K562 (cell line): ENCODE data around the gene MDFIC2. TPM values are rescaled to one million over a fixed set of nuclear protein-coding genes. Genes with fewer than 3 reads are reported as not detected.

ENCODE experiments used
- ATAC-seq: fragments of 200-7000 bp; cut with Tn5 transposase; 3 replicates; pipeline ENCODE4 v1.9.1; 2020; ENCODE audit warnings: moderate library complexity
- BruUV-seq: library from RNA; stranded (reverse); fragments of 400-500 nt; replicated peaks from 2 replicates; lab custom pipeline; 2021; lab: Mats Ljungman, UMichigan
- CTCF ChIA-PET: fragments of 300-600 bp; formaldehyde crosslinking; extraction: SDS; loops from one replicate; lab custom pipeline; 2021; ENCODE audit warnings: low intra/inter-chr PET ratio; lab: Yijun Ruan, JAX
- POLR2A ChIA-PET: fragments of 300-600, 350-650 bp; sonication (Branson Sonifier 250); formaldehyde crosslinking; extraction: SDS; loops from one replicate; lab custom pipeline; 2021; ENCODE audit warnings: antibody characterized with exemption, inconsistent platforms; lab: Yijun Ruan, JAX
- DNase-seq, 4 experiments: peaks; one replicate each; pipeline versions ENCODE4 v3.0.0 to v3.0.0-alpha.2; 2011 to 2018; ENCODE audit warnings: low spot score in 3 of 4, mixed read lengths in 3 of 4; ENCODE audit errors: extremely low read depth in 1 of 4
- FAIRE-seq: peaks from 2 replicates; lab custom pipeline; 2011; peaks lifted over from hg19 to GRCh38; lab: Jason Lieb, UNC
- H2AFZ ChIP-seq: 2 replicates; pipeline ENCODE4 v1.6.0; 2011; ENCODE audit warnings: low read depth, low read length, control low read depth, inconsistent platforms
- H3K27ac ChIP-seq: fragments of 200-600 bp; 3 replicates; pipeline ENCODE4 v1.8.0; 2011; ENCODE audit warnings: low read depth, mild to moderate bottlenecking, control low read depth, inconsistent platforms, low read length, moderate library complexity, mixed read lengths; ENCODE audit errors: extremely low read depth
- H3K27me3 ChIP-seq, 2 experiments: fragments of 300-600 bp in 1 of 2; 2 replicates in 1 of 2; 3 replicates in 1 of 2; pipeline versions ENCODE4 v1.6.0 to v1.8.0; 2011; ENCODE audit warnings: inconsistent platforms in 2 of 2, low read length in 2 of 2, mild to moderate bottlenecking in 1 of 2, mixed read lengths in 1 of 2, moderate library complexity in 1 of 2; ENCODE audit not compliant: control insufficient read depth in 2 of 2, insufficient read depth in 2 of 2
- H3K36me3 ChIP-seq: fragments of 300-600 bp; 3 replicates; pipeline ENCODE4 v1.8.0; 2011; ENCODE audit warnings: mild to moderate bottlenecking, low read length, inconsistent platforms; ENCODE audit not compliant: control insufficient read depth, insufficient read depth
- H3K4me1 ChIP-seq, 2 experiments: fragments of 200-600 bp in 1 of 2; replicated peaks in 1 of 2; 2 replicates in 1 of 2; 3 replicates in 1 of 2; pipeline versions ENCODE4 v1.5.1 to v1.8.0; 2011; ENCODE audit warnings: inconsistent platforms in 2 of 2, low read length in 2 of 2, mild to moderate bottlenecking in 1 of 2, mixed read lengths in 1 of 2, moderate library complexity in 1 of 2; ENCODE audit not compliant: control insufficient read depth in 2 of 2, insufficient read depth in 2 of 2
- H3K4me2 ChIP-seq: 2 replicates; pipeline ENCODE4 v1.6.1; 2011; ENCODE audit warnings: low read length, control low read depth, inconsistent platforms, mixed read lengths; ENCODE audit not compliant: insufficient read depth
- H3K4me3 ChIP-seq: fragments of 200-600 bp; sonication (generic), shearing (Covaris generic); 2 replicates; pipeline ENCODE4 v1.5.1; 2016; ENCODE audit warnings: control low read depth, inconsistent platforms
- H3K79me2 ChIP-seq: fragments of 200-600 bp; 3 replicates; pipeline ENCODE4 v1.8.0; 2011; ENCODE audit warnings: low read length, inconsistent platforms; ENCODE audit not compliant: control insufficient read depth, insufficient read depth
- H3K9ac ChIP-seq, 2 experiments: 2 replicates each; pipeline versions ENCODE4 v1.6.0 to v1.6.1; 2011; ENCODE audit warnings: low read depth in 2 of 2, low read length in 2 of 2, control low read depth in 1 of 2, inconsistent platforms in 1 of 2, mild to moderate bottlenecking in 1 of 2, mixed read lengths in 1 of 2; ENCODE audit not compliant: insufficient read depth in 1 of 2
- H3K9me1 ChIP-seq: one replicate; pipeline ENCODE4 v1.6.0; 2011; ENCODE audit warnings: inconsistent platforms, mild to moderate bottlenecking, low read length, moderate library complexity; ENCODE audit not compliant: control insufficient read depth, insufficient read depth
- H3K9me3 ChIP-seq: replicated peaks from 2 replicates; pipeline ENCODE4 v1.5.1; 2011; ENCODE audit warnings: low read depth, low read length, inconsistent platforms; ENCODE audit not compliant: control insufficient read depth, insufficient read depth
- H4K20me1 ChIP-seq: replicated peaks from 2 replicates; pipeline ENCODE4 v1.6.1; 2011; ENCODE audit warnings: low read length, inconsistent platforms, mixed read lengths; ENCODE audit not compliant: control insufficient read depth, insufficient read depth
- CAMTA2 ChIP-seq: fragments of 250-450 bp; sonication (Bioruptor Pico); conservative IDR thresholded peaks from 2 replicates; pipeline ENCODE4 v1.5.1; 2022
- CBX1 ChIP-seq: sonication (generic); IDR thresholded peaks from 2 replicates; pipeline ENCODE4 v1.6.1; 2016; ENCODE audit warnings: antibody characterized with exemption, low read depth, mild to moderate bottlenecking
- CHD2 ChIP-seq: IDR thresholded peaks from 2 replicates; pipeline ENCODE4 v1.6.1; 2011; ENCODE audit warnings: low read depth, low read length
- E2F3 ChIP-seq: fragments of 250-450 bp; sonication (Bioruptor Pico); IDR thresholded peaks from 2 replicates; pipeline ENCODE4 v1.4.0; 2020; ENCODE audit warnings: mild to moderate bottlenecking
- MAFG ChIP-seq: fragments of 450-650 bp; conservative IDR thresholded peaks from 2 replicates; pipeline ENCODE4 v1.6.1; 2016; ENCODE audit warnings: missing genetic modification characterization, missing compliant biosample characterization
- TAF1 ChIP-seq: IDR thresholded peaks from 2 replicates; pipeline ENCODE4 v1.6.1; 2011; ENCODE audit warnings: mild to moderate bottlenecking, low read length, moderate library complexity; ENCODE audit not compliant: insufficient read depth, control insufficient read depth, severe bottlenecking; ENCODE audit errors: extremely low read depth
- TEAD1 ChIP-seq, 2 experiments: fragments of 450-650 bp in 1 of 2; sonication (generic) in 1 of 2; formaldehyde crosslinking; IDR thresholded peaks; 2 replicates each; pipeline versions ENCODE4 v1.4.0 to v1.8.0; 2020 to 2022; ENCODE audit warnings: mild to moderate bottlenecking in 2 of 2, missing genetic modification reagents in 1 of 2
- ZNF668 ChIP-seq: fragments of 250-450 bp; sonication (Bioruptor Pico); IDR thresholded peaks from 2 replicates; pipeline ENCODE4 v1.8.0; 2022; ENCODE audit warnings: mild to moderate bottlenecking, inconsistent platforms
- WGBS: fragments of 100-300 bp; shearing (Covaris generic); methylation state at CpG from one replicate; pipeline ENCODE4 v1.1.6; 2016; ENCODE audit warnings: low coverage, mixed read lengths; ENCODE audit not compliant: insufficient coverage; ENCODE audit errors: missing lambda C conversion rate; 5-methylcytosine and 5-hydroxymethylcytosine counted together
- in situ Hi-C: fragments of 300-500 bp; cut with MboI; formaldehyde crosslinking; loops from 4 replicates; pipeline ENCODE4 v1.15.0; 2018; ENCODE audit warnings: inconsistent platforms, mixed read lengths
- intact Hi-C: fragments of 100-400 bp; cut with micrococcal nuclease; formaldehyde crosslinking; loops from 2 replicates; pipeline ENCODE4 v1.14.2; 2022
- polyA plus RNA-seq, 8 experiments: library from polyadenylated mRNA; depleted of rRNA in 4 of 8; stranded (reverse) in 5 of 8; unstranded in 3 of 8; fragments of >200 nt; fragmentation: Nextera tagmentation in 2 of 8; fragmentation: Illumina TruSeq in 1 of 8; extraction: Ambion mirVana in 2 of 8; extraction: Trizol in 1 of 8; gene quantifications; 2 replicates each; pipeline versions ENCODE4 v1.2.1 to v1.2.3, GENCODE V29; 2011 to 2014; ENCODE audit warnings: inconsistent platforms in 1 of 8, missing spikeins in 1 of 8
- total RNA-seq, 7 experiments: library from RNA; depleted of rRNA in 6 of 7; stranded (reverse); fragments of >200 nt in 6 of 7; fragmentation: Illumina TruSeq in 2 of 7; extraction: Trizol in 2 of 7; gene quantifications; 2 replicates each; pipeline versions ENCODE4 v1.2.1 to v1.2.3, GENCODE V29; 2011 to 2021; ENCODE audit warnings: low replicate concordance in 1 of 7
- TF ChIP-seq, protein P1 (sequence below): fragments of 200-400 bp; formaldehyde crosslinking; IDR thresholded peaks from 2 replicates; pipeline ENCODE4 v1.6.1; 2017; ENCODE audit warnings: mild to moderate bottlenecking, low read depth, low read length, moderate library complexity

The MDFIC2 gene
- total and polyA plus RNA-seq, 9 of the 15 experiments (the other 6 are each of a cell fraction or from before 2014, with no cell fraction given) = not detected

GRCh38 chr3:70277304-70277703 is 35.1 kb downstream of the MDFIC2 start:
- TF ChIP-seq CHD2 (no peak), CAMTA2 (CRISPR knock-in tag) (no peak), TAF1 (no peak), CBX1 (no peak), MAFG (tag) (no peak), E2F3 (CRISPR knock-in tag) (no peak), TEAD1 (CRISPR knock-in tag; IDR thresholded peaks at IDR 0.05) (no peak), ZNF668 (no peak)
- TF ChIP-seq, protein P1, sequence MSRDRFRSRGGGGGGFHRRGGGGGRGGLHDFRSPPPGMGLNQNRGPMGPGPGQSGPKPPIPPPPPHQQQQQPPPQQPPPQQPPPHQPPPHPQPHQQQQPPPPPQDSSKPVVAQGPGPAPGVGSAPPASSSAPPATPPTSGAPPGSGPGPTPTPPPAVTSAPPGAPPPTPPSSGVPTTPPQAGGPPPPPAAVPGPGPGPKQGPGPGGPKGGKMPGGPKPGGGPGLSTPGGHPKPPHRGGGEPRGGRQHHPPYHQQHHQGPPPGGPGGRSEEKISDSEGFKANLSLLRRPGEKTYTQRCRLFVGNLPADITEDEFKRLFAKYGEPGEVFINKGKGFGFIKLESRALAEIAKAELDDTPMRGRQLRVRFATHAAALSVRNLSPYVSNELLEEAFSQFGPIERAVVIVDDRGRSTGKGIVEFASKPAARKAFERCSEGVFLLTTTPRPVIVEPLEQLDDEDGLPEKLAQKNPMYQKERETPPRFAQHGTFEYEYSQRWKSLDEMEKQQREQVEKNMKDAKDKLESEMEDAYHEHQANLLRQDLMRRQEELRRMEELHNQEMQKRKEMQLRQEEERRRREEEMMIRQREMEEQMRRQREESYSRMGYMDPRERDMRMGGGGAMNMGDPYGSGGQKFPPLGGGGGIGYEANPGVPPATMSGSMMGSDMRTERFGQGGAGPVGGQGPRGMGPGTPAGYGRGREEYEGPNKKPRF = no peak
- 0% methylated on average over 6 of the region's 6 CpGs for WGBS
- Histone ChIP-seq H3K9me1 (no peaks in the 10 kb centered on the region), H3K27ac (no peak overlapping the region), H3K9me3 (no peaks in the 10 kb centered on the region), H3K4me2 (no peak overlapping the region), H3K9ac (no peak overlapping the region), H2AFZ (no peak overlapping the region), H3K79me2 (no peaks in the 10 kb centered on the region), H3K4me3 (no peak overlapping the region), H3K4me1 (no peaks in the 10 kb centered on the region), H4K20me1 (no peaks in the 10 kb centered on the region), H3K36me3 (no peaks in the 10 kb centered on the region), H3K27me3 (no peaks in the 10 kb centered on the region)
- no TSS peak for BruUV-seq
- CTCF ChIA-PET = no interaction called here
- in situ Hi-C loops (no loop called here), intact Hi-C loops (no loop called here)
- ATAC-seq = no peak
- POLR2A ChIA-PET = interaction anchor here (0.7 kb wide), 1 partner anchor 48 kb away, joined by 4 read pairs; no protein-coding TSS in a partner anchor
- no peak for FAIRE-seq
- DNase-seq = no peak
